HepG2 (cell line): ENCODE results near the gene RABL6. TPM values are rescaled to one million over a fixed set of nuclear protein-coding genes. Genes with fewer than 3 reads are reported as not detected.

Experiments
- BCL6 ChIP-seq: IDR thresholded peaks from 2 replicates; pipeline ENCODE4 v1.6.1; 2016; ENCODE audit warnings: missing genetic modification reagents, missing compliant biosample characterization
- HNRNPK ChIP-seq: fragments of 200-400 bp; formaldehyde crosslinking; IDR thresholded peaks from 2 replicates; pipeline ENCODE4 v1.6.1; 2018; ENCODE audit warnings: low read length, low read depth, moderate library complexity, mild to moderate bottlenecking; ENCODE audit not compliant: poor library complexity, severe bottlenecking
- HOXD1 ChIP-seq: sonication (generic); formaldehyde crosslinking; IDR thresholded peaks from 2 replicates; pipeline ENCODE4 v1.5.0; 2020; ENCODE audit warnings: missing genetic modification reagents
- IKZF1 ChIP-seq: fragments of 450-650 bp; IDR thresholded peaks from 2 replicates; pipeline ENCODE4 v1.7.1; 2016
- PAWR ChIP-seq: sonication (generic); formaldehyde crosslinking; IDR thresholded peaks from 2 replicates; pipeline ENCODE4 v1.4.0; 2020; ENCODE audit warnings: missing genetic modification reagents, mild to moderate bottlenecking, borderline replicate concordance
- PTBP1 ChIP-seq: fragments of 200-400 bp; formaldehyde crosslinking; IDR thresholded peaks from 2 replicates; pipeline ENCODE4 v1.6.1; 2018; ENCODE audit warnings: low read length, low read depth; ENCODE audit not compliant: poor library complexity, severe bottlenecking
- RAD21 ChIP-seq: fragments of 450-650 bp; formaldehyde crosslinking; IDR thresholded peaks from 2 replicates; pipeline ENCODE4 v1.5.0; 2020; ENCODE audit warnings: mild to moderate bottlenecking
- SMARCE1 ChIP-seq: fragments of 450-650 bp; IDR thresholded peaks from 2 replicates; pipeline ENCODE4 v1.6.1; 2017; ENCODE audit warnings: borderline replicate concordance
- ZC3H4 ChIP-seq: sonication (generic); formaldehyde crosslinking; IDR thresholded peaks from 2 replicates; pipeline ENCODE4 v1.4.0; 2020; ENCODE audit warnings: missing genetic modification reagents, borderline replicate concordance
- ZNF17 ChIP-seq: sonication (generic); formaldehyde crosslinking; IDR thresholded peaks from 2 replicates; pipeline ENCODE4 v1.5.0; 2020; ENCODE audit warnings: mild to moderate bottlenecking, missing genetic modification reagents
- ZNF205 ChIP-seq: IDR thresholded peaks from 2 replicates; pipeline ENCODE4 v1.6.1; 2018; ENCODE audit warnings: missing biosample characterization, missing genetic modification reagents
- ZNF264 ChIP-seq: sonication (generic); formaldehyde crosslinking; IDR thresholded peaks from 2 replicates; pipeline ENCODE4 v1.4.0; 2020; ENCODE audit warnings: missing genetic modification reagents
- ZNF292 ChIP-seq: sonication (generic); formaldehyde crosslinking; IDR thresholded peaks from 2 replicates; pipeline ENCODE4 v1.8.1; 2022; ENCODE audit warnings: mild to moderate bottlenecking, low read depth, missing genetic modification reagents, borderline replicate concordance
- ZNF331 ChIP-seq: sonication (generic); formaldehyde crosslinking; IDR thresholded peaks from 2 replicates; pipeline ENCODE4 v1.4.0; 2020; ENCODE audit warnings: missing genetic modification reagents
- ZNF350 ChIP-seq: sonication (generic); formaldehyde crosslinking; IDR thresholded peaks from 2 replicates; pipeline ENCODE4 v1.4.0; 2020; ENCODE audit warnings: mild to moderate bottlenecking, low read depth, missing genetic modification reagents, borderline replicate concordance
- ZNF354B ChIP-seq: sonication (generic); formaldehyde crosslinking; IDR thresholded peaks from 2 replicates; pipeline ENCODE4 v1.8.0; 2022; ENCODE audit warnings: mild to moderate bottlenecking, missing genetic modification reagents
- ZNF569 ChIP-seq: sonication (generic); formaldehyde crosslinking; IDR thresholded peaks from 2 replicates; pipeline ENCODE4 v1.5.0; 2020; ENCODE audit warnings: mild to moderate bottlenecking, missing genetic modification reagents, moderate library complexity, borderline replicate concordance
- ZNF670 ChIP-seq: sonication (generic); formaldehyde crosslinking; IDR thresholded peaks from 2 replicates; pipeline ENCODE4 v1.8.0; 2022; ENCODE audit warnings: mild to moderate bottlenecking, missing genetic modification reagents, borderline replicate concordance
- ZNF747 ChIP-seq: sonication (generic); formaldehyde crosslinking; IDR thresholded peaks from 2 replicates; pipeline ENCODE4 v1.8.1; 2023; ENCODE audit warnings: missing genetic modification reagents, mild to moderate bottlenecking, borderline replicate concordance
- polyA plus RNA-seq, 8 experiments: library from polyadenylated mRNA; depleted of rRNA in 3 of 8; stranded (reverse) in 7 of 8; unstranded in 1 of 8; fragments of >200 nt; fragmentation: Illumina TruSeq in 4 of 8; extraction: Trizol in 4 of 8; gene quantifications; 2 replicates each; pipeline versions ENCODE4 v1.2.1 to v1.2.3, GENCODE V29; 2011 to 2016; ENCODE audit warnings: low read depth in 4 of 8, missing spikeins in 1 of 8, mixed read lengths in 1 of 8; ENCODE audit not compliant: insufficient read depth in 1 of 8
- total RNA-seq, 5 experiments: library from RNA; depleted of rRNA; stranded (reverse); fragments of >200 nt; fragmentation: Illumina TruSeq; extraction: Trizol; gene quantifications; 2 replicates each; pipeline ENCODE4 v1.2.3, GENCODE V29; 2016; ENCODE audit warnings: low read depth in 1 of 5
- TF ChIP-seq, protein P1 (sequence below): sonication (generic); formaldehyde crosslinking; IDR thresholded peaks from 2 replicates; pipeline ENCODE4 v1.8.1; 2023; ENCODE audit warnings: mild to moderate bottlenecking, missing genetic modification reagents
- TF ChIP-seq, protein P2 (sequence below): sonication (generic); formaldehyde crosslinking; IDR thresholded peaks from 2 replicates; pipeline ENCODE4; 2020; ENCODE audit warnings: missing genetic modification reagents, mild to moderate bottlenecking, borderline replicate concordance
- TF ChIP-seq, protein P3 (sequence below): sonication (generic); formaldehyde crosslinking; conservative IDR thresholded peaks from 2 replicates; pipeline ENCODE4 v1.5.0; 2020; ENCODE audit warnings: missing genetic modification reagents
- TF ChIP-seq, protein P4 (sequence below): IDR thresholded peaks from 2 replicates; pipeline ENCODE4 v1.6.1; 2016

The RABL6 gene
- total and polyA plus RNA-seq, 2 of the 13 experiments (the other 11 are each of a cell fraction or from before 2014, with no cell fraction given): 81.5 to 125 TPM

DNA sequence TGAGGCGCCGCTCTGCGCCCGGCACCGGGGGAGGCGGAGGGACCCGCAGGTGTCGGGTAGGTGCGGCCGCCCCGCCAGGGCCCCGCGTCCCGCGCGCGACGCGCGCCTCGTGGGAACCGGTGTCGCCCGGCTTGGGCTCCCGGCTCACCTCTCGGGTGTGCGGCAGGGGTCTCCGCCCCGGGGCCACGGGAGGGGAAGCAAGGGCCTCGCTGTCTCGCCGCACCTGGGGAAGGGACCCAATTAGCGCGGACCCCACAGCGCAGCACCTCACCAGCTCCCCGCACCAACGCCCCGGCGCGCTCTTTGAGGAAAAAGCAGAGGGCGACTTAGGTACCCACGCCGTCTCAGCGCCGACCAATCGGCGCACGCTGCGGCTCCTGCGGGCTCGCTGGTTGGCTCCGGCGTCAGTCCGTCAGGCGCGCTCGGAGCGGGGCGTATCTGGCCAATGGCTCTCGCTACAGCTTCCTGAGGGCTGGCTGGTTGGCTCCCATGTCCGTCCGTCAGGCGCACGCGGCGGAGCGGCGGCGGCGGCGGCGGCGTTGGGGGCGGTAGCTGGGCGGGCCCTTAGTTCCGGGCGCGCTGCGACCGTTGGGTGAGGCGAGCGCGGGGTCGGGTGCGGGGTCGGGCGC, 78.3 kb downstream of the RABL6 start, which contains the start of gene TRAF2 (continued):
- TF ChIP-seq ZNF670 (CRISPR knock-in tag) (no peak; the same call in 1 of the 2 replicates), PTBP1 (no peak), ZNF569 (CRISPR knock-in tag) (no peak), ZNF205 (CRISPR knock-in tag) (0 out of 2 replicates have a peak, but pooled peaks have one; percentile 35), ZNF264 (CRISPR knock-in tag) (no peak), BCL6 (CRISPR knock-in tag) (peak; percentile 31; the same call in 1 of the 2 replicates), HNRNPK (no peak), ZC3H4 (CRISPR knock-in tag) (no peak), HOXD1 (CRISPR knock-in tag) (0 out of 2 replicates have a peak, but pooled peaks have one; percentile 60), ZNF350 (CRISPR knock-in tag) (no peak; the same call in 1 of the 2 replicates), ZNF331 (CRISPR knock-in tag) (0 out of 2 replicates have a peak, but pooled peaks have one; percentile 31), PAWR (CRISPR knock-in tag) (no peak), SMARCE1 (no peak), IKZF1 (no peak), ZNF354B (CRISPR knock-in tag) (no peak), RAD21 (CRISPR knock-in tag) (peak; percentile 60), ZNF17 (CRISPR knock-in tag) (no peak), ZNF747 (CRISPR knock-in tag) (no peak; the same call in 1 of the 2 replicates), ZNF292 (CRISPR knock-in tag) (no peak)
- TF ChIP-seq, protein P1, sequence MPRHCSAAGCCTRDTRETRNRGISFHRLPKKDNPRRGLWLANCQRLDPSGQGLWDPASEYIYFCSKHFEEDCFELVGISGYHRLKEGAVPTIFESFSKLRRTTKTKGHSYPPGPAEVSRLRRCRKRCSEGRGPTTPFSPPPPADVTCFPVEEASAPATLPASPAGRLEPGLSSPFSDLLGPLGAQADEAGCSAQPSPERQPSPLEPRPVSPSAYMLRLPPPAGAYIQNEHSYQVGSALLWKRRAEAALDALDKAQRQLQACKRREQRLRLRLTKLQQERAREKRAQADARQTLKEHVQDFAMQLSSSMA (CRISPR knock-in tag): no peak
- TF ChIP-seq, protein P2, sequence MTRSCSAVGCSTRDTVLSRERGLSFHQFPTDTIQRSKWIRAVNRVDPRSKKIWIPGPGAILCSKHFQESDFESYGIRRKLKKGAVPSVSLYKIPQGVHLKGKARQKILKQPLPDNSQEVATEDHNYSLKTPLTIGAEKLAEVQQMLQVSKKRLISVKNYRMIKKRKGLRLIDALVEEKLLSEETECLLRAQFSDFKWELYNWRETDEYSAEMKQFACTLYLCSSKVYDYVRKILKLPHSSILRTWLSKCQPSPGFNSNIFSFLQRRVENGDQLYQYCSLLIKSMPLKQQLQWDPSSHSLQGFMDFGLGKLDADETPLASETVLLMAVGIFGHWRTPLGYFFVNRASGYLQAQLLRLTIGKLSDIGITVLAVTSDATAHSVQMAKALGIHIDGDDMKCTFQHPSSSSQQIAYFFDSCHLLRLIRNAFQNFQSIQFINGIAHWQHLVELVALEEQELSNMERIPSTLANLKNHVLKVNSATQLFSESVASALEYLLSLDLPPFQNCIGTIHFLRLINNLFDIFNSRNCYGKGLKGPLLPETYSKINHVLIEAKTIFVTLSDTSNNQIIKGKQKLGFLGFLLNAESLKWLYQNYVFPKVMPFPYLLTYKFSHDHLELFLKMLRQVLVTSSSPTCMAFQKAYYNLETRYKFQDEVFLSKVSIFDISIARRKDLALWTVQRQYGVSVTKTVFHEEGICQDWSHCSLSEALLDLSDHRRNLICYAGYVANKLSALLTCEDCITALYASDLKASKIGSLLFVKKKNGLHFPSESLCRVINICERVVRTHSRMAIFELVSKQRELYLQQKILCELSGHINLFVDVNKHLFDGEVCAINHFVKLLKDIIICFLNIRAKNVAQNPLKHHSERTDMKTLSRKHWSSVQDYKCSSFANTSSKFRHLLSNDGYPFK (CRISPR knock-in tag): no peak
- TF ChIP-seq, protein P3, sequence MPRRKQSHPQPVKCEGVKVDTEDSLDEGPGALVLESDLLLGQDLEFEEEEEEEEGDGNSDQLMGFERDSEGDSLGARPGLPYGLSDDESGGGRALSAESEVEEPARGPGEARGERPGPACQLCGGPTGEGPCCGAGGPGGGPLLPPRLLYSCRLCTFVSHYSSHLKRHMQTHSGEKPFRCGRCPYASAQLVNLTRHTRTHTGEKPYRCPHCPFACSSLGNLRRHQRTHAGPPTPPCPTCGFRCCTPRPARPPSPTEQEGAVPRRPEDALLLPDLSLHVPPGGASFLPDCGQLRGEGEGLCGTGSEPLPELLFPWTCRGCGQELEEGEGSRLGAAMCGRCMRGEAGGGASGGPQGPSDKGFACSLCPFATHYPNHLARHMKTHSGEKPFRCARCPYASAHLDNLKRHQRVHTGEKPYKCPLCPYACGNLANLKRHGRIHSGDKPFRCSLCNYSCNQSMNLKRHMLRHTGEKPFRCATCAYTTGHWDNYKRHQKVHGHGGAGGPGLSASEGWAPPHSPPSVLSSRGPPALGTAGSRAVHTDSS: no peak
- TF ChIP-seq, protein P4, sequence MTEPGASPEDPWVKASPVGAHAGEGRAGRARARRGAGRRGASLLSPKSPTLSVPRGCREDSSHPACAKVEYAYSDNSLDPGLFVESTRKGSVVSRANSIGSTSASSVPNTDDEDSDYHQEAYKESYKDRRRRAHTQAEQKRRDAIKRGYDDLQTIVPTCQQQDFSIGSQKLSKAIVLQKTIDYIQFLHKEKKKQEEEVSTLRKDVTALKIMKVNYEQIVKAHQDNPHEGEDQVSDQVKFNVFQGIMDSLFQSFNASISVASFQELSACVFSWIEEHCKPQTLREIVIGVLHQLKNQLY (CRISPR knock-in tag): no peak
